GM21737 (cell line): ENCODE results near the gene TTC16.

Experiments
- ATAC-seq: cut with Tn5 transposase; IDR thresholded peaks from one replicate; pipeline ENCODE4 v1.9.1; 2021; ENCODE audit warnings: mild to moderate bottlenecking, moderate library complexity; ENCODE audit not compliant: unreplicated experiment

TTC16 gene

DNA sequence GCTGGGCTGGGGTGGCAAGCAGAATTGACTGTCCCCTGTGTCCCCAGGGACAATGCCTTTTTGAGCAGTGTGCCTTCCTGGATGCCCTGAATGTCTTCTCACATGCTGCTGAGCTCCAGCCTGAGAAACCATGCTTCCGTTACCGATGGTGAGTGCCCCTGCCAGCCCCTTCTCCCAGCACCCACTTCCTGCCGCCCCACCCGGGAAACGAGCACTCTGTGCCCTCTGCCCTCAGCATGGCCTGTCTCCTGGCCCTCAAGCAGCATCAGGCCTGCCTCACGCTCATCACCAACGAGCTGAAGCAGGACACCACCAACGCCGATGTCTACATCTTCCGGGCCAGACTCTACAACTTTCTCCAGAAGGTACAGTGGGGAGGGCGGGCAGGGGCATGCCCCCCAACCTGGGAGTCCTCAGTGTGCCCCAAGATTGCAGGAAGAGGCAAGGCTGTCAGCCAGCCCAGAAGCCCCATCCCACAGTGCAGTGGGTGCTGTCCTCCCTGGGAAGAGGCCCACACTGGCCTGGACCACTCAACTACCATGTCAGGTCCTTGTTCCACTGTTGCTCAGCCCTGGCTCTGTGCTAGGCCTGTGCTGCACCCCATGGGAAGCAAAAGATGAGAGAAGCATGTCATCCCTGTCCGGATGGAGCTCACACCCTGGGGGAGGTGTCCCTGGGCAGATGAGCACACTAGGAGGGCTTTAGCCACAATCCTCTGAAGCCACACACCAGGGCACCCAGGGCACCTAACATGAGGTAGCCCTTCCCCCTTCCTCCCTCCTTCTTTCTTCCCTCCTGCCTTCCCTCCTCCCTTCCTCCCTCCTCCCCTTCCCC lies 4.4 kb downstream of the TTC16 start:
- no peak for ATAC-seq

DNA sequence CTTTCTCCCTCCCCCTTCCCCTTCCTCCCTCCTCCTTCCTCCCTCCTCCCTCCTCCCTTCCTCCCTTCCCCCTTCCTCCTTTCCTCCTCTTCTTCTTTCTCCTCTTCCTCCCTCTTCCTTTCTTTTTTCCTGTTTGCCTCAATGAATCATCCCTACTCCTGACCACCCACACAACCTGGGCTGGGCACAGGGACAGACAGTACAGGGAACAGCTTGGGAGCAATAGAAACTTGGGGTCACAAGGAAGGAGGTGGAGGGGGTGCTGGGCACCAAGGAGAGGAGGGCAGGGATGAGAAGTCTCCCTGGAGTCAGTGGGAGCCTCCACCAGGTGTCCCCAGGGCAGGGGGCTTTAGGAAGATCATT lies 5.0 kb downstream of the TTC16 start:
- no peak for ATAC-seq

DNA sequence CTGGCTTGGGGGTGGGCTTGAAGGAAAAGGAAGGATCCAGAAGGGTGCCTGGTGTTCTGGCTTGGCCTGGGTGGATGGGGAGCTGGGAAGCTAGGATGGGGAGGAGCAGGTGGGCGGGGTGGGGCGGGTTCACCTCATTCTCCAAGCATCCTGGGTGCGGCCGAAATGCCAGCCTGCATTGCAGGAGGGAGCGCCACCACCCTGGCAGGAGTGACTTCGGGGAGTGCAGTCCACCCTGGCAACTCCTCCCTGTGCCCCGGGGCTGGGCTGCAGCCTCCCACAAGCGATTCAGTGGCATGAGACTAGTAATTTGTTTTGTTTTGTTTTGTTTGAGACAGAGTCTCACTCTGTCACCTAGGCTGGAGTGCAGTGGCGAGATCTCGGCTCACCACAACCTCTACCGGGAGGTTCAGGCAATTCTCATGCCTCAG lies 5.5 kb downstream of the TTC16 start:
- no peak for ATAC-seq

DNA sequence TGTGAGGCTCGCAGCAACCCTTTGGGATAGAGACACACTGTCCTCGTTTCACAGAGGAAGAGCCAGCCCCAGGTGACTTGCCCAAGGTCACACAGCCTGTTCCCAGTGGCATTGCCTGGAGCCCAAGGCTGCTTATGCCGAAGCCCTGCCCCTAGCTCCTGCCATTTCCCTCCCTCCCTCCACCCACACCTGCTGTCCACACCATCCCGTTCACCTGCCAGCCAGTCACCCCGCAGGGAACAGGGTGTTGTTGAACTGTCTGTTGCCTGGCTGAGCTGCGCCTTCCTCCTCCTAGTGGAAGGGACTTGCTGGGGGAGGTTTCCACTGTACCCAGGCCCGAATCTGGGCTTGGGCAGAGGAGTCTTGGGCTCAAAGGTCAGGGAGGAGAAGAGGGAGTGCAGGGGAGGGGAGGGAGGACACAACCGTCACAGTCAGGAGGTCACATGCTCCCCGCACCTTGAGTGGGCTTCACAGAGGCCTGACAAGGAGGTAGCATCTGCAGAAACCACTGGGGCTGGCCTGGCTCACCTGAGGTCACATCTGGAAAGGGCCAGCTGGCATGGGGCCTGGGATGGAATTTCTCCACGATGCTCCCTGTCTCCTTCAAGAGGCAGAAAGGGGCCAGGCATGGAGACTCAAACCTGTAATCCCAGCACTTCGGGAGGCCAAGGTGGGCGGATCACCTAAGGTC lies 6.3 kb downstream of the TTC16 start:
- ATAC-seq: no peak

DNA sequence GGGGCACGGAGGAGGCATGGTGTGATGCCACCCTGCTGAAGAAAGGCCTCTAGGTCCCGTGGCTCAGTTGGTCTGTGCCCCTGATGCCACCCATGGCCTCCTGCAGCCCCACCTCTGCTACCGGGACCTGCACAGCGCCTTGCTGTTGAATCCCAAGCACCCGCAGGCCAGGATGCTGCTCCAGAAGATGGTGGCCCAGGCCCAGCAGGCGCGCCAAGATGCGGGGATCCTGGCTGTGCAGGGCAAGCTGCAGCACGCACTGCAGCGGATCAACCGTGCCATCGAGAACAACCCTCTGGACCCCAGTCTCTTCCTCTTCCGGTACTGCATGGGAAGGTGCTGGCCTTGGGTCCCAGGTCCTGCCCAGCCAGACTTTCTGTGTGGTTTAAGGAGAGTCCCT lies 7.1 kb downstream of the TTC16 start:
- ATAC-seq: no peak

DNA sequence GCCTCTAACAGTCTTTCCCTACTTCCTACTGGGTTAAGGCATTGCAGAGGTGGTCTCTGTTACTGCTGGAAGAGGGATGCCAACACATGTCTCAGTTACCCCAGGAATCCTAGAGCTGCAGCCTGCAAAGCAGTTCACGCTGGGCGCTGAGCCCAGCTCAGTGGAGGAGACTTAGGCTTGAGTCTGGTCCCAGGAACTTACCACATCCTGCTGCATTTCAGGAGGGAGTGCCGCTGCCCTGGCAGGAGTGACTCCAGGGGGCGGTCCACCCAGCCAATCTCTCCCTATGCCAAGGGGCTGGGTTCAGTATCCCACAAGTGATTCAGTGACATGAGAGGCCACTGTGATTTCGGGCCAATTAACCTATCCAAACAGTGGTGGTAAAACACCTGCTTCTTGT lies 7.6 kb downstream of the TTC16 start:
- no peak for ATAC-seq

DNA sequence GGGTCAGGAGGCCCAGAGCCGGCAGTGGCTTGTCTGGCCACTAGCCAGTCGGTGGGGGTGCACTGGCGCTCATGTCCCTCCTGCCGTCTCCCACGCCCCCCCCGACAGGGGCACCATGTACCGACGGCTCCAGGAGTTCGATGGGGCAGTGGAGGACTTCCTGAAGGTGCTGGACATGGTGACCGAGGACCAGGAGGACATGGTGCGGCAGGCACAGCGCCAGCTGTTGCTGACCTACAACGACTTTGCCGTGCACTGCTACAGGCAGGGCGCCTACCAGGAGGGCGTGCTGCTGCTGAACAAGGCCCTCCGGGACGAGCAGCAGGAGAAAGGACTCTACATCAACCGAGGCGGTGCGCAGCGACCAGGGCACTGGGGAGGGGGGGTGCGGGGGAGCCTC lies 8.1 kb downstream of the TTC16 start:
- no peak for ATAC-seq

DNA sequence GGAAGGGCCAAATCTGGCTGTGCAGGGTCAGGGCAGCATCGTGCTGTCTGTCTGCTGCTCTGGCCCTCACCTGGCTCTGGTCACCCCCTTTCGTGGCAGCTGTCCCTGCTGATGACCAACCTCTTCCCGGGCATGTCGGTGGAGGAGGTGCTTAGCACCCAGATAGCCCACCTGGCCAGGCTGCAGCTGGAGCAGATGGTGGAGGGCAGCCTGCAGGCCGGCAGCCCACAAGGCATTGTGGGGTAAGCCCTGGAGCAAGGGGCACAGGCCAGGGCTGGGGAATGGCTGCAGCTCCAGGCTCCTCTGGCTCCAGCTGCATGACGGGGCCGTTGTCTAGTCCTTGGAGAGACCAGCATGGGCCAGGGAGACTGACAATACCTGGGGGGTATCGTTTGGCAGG lies 11.0 kb downstream of the TTC16 start:
- ATAC-seq: no peak

DNA sequence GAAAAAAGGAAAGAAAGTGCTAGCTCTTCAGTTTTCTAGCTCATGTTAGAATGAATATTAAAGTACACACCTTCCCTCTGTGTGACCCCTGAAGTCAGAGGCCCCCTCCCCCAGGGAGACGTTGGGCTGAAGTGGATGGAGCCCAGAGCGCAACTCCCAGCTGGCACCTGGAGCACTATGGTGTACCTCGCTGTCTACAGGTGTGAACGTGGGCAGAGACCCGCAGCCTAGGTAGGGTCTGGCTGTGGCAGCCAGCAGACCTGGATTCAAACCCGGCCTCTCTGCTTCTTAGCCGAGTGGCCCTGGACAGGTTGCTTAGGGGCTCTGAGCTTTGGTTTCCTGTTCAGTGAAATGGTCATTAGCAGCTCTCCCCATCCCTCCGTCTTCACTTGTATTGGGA lies 12.9 kb downstream of the TTC16 start:
- no peak for ATAC-seq

DNA sequence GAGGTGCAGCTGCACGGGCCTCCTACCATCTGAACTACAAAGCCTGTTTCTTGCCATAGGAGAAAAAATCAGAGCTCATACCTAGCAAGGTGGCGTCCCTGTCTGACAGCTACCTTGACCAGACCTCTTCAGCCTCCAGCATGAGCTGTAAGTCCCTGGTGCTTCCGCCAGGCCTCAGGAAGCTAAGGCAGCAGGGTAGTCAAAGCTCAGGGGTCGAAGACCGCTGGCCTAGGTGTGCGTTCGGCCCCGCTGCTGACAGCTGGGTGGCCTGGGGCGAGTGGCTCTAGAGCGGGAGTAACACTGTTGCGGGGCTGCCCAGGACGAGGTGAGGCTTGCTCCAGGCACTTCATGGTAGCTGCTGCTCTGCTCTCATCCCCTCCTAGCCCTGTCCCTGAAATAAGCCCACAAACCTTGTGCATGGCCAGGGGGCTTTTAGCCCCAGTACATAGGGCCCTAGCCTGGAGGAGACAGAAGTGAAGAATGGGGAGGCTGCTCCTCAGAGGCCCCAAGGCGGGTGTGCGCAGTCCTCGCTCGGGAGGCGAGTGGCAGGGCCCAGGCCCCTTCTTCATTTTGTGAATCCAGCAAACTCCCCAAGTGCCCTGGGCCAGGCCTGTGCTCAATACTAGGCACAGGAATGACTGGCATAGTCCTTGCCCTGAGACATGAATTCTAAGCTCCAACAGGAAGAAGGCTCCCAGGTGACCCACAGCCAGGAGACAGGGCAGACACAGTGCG lies 13.8 kb downstream of the TTC16 start:
- ATAC-seq: no peak

DNA sequence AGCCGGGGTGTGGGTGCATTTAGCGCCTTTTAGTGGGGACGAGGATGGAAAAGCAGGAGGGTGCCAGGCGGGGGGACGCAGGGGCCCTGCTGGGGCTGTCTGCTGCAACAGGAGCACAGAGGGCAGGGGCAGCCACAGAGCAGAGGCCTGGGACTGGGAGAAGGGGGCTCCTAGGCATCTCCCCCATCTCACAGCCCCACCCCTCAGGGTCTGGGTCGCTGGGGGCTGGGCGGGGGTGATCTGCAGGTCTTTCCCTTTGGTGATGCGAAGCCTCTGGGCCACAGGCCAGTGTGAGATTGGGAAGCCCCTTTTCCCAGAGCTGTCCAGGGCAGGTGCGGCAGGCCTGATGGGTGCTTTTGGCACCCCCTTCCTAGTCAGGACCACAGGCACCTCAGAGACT lies 14.4 kb downstream of the TTC16 start:
- ATAC-seq: no peak

DNA sequence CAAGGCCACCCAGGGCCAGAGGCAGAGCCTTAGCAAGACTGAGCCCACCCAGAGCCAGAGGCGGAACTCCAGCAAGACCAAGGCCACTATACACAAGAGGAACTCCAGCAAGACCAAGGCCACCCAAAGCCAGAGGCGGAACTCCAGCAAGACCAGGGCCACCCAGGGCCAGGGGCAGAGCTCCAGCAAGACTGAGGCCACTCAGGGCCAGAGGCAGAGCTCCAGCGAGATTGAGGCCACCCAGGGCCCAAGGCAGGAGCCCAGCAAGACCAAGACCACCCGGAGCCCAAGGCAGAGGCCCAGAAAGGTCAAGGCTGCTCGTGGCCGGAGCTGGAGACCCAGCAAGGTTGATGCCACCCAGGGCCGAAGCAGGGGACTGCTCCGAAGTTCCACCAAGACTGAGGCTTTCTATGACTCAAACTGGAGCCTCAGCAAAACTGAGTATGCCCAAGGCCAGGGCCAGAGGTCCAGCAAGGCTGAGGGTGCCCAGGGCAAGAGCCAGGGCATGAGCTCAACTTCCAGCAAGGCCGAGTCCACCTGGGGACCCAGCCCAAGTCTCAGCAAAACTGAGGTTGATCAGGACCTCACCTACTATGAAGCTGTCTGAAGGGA lies 15.0 kb downstream of the TTC16 start:
- ATAC-seq: no peak

DNA sequence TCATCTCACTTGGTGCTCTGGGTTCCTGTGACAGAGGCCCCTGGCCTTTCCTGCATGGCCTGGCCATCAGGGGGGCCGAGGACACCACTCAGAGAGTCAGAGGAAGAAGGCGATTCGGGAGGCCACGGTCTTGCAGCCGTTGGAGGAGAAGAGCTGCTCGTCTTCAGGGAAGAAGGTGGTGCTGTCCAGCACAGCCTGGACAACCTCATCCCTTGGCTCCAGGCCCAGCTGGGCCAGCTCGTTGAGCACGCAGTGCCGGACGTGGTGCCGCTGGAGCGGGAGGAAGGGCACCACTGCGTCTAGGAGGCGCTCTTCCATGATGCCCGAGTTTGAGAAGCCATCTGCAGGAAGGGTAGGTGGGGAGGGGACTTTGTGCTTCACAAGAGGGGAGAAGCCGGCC lies 16.1 kb downstream of the TTC16 start:
- no peak for ATAC-seq

DNA sequence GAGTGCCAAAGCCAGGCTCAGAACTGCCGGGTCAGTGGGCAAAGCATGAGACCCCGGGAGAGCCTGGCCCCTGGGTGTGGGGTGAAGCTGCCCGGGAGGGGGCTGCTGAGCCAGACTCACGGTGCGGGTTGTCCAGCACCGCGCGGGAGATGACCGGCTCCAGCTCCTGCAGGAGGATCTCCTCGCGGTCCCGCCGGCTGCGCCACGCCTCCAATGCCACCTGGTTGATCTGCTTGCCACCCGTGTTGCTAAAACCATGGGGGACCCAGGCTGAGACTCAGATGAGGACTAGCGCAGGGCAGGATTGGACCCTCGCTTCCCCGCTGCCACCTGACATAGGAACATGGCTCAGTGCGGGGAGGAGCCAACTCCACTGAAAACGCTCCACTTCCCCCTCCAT lies 16.6 kb downstream of the TTC16 start:
- ATAC-seq: no peak

DNA sequence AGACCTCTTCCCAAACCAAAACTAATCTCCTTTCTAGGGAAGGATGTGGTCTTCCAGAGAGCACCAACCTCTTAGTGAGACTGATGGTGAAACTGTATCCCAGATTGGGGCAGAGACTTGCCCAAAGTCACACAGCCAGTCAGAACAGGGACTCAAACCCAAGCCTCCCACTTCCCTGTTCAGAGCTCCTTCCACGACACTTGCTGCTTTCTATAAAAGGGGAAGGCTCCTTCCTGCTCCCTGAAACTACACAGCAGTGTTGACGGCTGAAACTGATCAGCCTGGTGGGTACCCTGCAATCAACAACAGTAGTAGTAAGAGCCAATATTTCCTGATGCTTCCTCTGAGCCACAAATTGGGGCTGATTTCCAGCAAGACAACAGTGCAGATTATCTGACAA lies 17.7 kb downstream of the TTC16 start:
- ATAC-seq: no peak

DNA sequence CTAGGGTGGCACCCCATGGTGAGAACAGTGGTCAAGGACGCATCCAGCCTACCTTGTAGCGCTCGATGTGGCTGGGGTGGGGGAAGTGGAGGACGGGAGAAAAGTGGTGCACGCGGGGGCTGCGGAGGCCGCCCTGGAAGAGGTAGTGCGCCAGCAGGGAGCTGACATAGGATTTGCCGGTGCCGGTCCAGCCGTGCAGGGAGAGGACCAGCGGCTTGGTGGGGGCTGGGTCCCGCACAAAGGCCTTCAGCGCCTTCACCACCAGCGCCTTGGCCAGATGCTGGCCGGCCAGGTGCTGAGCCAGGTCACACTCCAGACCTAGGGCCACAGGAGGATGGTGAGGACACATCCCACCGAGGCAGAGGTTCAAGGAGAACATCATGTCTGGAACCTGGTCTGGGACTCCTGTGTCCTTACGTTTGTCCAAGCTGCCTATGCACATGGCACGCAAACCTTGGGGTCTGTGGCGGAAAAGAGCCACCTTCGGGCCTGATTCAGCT lies 18.4 kb downstream of the TTC16 start:
- no peak for ATAC-seq

DNA sequence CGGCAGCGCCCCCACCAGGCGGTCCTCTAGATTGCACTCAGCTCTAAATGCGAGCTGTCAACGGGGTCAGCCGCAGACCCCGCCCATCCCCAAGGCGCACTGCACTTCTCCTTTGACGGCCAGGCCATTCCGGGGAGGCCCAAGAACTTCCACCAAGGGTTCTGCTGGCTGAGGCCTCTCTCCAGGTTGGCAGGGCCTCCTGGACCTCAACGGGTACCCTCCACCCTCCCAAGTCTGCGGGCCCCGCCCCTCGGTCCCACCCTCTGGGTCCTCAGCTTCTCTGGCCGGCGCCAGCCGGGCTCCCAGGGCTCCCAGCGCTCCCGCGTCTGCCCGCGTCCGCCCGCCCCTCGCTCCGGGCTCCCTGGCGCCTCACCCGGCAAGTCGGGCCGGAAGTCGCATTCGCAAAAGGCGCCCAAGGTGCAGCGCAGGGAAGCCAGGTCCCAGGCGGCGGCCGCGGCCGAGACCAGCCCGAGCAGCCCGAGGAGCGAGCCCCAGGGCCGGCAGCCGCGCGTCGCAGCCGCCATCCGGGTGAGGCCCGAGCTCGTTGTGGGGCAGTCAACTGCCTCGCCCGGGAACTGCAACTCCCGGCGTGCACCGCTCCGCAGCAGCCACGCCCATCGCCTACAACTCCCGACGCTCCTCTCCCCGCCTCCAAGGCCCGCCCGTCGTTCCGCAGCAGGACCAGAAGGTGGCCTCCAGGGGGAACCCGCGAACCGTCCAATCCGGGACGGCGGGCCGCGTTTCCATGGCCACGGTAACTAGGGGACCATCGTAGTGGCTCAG lies 19.1 kb downstream of the TTC16 start, which contains the start of gene TOR2A:
TSS of gene TOR2A (minus strand) at position 548 of the 783 bp plus-strand sequence. CDS start at position 524, 24 bp downstream.
- peak; percentile 80 for ATAC-seq

DNA sequence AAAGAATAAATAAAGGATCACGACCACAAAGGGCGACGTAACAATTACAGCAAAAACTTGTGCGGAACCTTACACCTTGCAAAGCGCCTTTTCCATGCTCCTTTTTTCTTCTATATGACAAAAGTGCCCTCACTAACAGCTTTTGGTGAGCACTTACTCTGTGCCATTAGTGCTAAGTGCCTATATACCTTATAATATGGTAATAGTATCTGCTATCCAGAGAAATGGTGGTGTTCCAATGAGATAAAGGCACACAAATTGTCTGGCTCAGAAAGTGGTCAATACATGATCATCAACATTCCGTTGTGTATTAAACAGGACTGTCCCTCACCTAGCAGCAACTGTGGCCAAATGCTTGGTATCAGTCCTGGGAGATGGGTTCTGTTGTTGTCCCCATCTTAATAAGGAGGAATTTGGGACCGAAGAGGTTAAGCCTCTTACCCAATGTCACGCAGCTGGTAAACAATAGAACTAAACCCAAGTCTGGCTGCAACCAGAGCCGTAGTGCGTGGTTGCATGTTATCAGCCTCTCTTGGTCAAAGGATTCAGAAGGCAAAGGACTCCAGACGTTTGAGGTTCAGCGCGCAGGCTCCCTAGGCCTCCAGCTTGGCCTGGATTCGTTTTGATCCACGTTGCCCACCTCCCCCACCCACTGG lies 19.8 kb downstream of the TTC16 start:
- no peak for ATAC-seq

DNA sequence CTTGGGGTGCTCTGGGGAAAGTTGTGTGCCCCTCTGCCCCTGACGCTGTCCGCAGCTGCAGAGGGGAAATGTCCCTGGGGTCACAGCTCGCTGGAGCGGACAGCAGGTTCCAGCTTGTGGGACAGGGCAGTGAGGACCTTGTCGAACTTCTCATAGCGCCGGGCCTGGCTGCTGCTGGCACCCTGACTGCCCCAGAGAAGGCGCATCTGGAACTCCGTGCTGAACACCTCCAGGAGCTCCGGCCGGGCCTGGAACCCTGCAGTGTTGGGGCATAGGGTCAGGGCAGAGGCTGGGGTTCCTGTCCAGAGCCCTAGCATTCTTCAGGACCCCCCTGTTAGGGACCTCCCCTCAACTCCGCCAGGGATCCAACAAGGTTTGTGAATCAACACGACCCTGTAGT lies 22.8 kb downstream of the TTC16 start:
- no peak for ATAC-seq
